GM19395 (cell line): Measurements from ENCODE around the gene PRDM8.

ENCODE experiments used
- ATAC-seq: cut with Tn5 transposase; IDR thresholded peaks from one replicate; pipeline ENCODE4 v1.9.1; 2021; ENCODE audit warnings: mild to moderate bottlenecking, moderate library complexity; ENCODE audit not compliant: unreplicated experiment

Gene PRDM8

DNA sequence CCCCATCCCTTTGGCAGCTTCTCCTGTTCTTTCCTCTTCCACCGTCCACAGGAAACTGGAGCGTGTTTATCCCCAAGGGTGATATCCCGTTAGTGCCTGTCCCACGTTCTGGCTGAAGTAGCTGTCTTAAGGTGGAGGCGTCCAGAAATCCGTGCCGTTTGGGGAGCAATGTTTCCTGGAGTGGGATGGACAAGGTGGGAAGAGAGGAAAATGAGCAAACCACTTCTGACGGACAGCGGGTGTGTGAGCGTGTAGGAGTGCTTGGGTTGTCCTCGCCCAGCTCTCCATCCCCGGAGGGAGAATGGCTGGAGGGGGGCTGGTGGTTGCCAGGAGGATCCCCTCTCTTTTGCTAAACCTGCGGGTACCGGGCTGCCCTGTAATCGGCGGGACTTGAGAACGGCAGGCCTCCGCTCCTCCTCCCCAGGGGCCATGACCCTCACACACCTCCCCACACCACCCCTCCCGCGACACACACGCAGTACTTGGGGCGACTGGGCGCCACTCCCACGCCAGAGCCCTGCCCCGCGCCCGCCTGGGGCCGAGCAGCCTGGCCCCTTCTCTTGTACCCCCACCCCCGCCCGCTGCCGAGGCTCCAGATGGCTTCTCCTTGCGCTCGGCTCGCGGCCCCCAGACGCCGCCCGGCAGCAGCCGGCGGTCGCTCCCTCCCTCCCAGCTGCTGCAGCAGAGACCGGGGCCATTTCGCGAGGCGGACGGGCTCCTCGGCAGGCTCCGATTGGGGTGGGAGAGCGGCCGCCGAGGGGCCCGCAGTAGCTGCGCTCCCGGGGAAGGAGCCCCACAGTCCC, 13.9 kb upstream of the PRDM8 start:
- ATAC-seq, result peak; percentile 66

DNA sequence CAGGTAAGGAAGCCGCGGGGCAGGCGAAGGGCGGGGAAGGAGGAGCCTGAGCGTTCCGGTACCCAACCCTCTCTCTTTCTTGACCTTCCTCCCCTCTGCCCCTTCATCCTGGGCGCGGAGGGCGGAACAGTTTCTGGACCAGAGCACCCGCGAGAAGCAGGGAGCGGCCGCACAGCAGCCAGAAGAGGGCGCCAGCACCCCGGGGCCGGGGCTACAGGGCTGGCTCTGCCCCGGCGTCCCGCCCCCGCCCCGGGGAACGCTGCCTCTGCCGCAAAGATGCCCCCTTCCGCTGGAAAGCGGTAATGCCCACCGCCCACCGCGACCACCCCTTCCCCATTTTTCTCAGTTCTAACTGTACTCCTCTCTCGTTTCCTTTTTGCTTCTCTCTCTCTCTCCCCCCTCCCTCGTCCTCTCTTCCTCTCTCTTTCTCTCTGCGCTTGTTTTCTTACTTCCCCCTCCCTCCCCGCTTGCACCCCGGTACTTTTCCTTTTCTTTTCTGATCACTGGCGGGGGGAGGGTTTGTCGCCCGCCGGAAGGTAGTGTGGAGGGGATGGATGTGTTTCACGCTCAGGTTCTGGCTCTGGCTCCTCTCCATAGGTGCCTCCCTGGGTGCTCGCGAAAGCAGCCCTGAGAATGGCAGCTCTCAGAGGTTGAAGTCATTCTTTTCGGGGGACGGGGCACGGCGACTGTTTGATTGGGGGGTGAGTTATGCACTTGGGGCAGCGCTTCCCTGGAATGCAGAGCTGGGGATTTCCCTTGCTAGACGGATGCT, 13.1 kb upstream of the PRDM8 start:
- peak; percentile 94 for ATAC-seq

DNA sequence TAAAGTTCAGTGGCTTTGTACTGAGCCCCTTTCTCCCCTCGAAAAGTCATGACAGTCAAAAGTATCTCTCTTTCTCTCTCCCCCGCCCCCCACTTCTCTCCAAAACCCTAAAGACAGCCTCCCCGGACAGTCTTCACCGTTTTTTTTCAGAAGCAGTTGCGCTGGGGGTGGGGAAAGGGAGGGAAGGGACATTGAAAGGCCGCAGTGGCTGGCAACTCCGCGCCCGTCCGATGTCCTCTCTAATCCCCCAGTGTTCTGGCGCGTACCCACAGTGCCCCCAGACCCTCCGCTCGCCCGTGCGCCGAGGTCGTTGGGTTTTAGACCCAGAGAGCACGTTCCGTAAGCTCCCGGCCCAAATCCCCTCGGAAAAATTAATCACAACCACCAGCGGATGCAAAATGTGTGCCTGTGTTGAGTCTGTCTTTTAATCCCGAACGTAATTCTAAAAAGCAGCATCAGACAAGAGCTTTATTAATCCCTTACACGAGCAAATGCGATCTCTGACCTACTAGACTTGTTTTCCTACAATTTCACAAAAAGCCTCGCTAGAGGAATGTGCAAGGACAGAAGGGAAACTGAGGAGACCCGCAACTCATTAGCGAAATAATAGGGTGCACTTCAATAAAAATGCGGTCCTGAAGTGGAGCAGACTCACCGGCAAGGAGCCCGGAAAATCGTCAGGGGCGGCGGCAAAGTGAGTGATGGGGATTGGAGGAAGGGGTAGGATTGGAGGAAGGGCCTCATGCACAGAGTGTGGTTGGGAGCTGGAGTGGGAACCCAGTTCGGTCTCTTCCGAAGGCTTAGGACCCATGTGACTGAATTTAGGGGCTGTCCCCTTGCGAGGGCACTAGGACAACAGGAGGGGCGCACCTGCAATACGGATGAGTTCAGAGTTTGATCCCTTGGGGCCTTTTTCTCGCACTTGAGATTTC, 12.2 kb upstream of the PRDM8 start:
- no peak for ATAC-seq

DNA sequence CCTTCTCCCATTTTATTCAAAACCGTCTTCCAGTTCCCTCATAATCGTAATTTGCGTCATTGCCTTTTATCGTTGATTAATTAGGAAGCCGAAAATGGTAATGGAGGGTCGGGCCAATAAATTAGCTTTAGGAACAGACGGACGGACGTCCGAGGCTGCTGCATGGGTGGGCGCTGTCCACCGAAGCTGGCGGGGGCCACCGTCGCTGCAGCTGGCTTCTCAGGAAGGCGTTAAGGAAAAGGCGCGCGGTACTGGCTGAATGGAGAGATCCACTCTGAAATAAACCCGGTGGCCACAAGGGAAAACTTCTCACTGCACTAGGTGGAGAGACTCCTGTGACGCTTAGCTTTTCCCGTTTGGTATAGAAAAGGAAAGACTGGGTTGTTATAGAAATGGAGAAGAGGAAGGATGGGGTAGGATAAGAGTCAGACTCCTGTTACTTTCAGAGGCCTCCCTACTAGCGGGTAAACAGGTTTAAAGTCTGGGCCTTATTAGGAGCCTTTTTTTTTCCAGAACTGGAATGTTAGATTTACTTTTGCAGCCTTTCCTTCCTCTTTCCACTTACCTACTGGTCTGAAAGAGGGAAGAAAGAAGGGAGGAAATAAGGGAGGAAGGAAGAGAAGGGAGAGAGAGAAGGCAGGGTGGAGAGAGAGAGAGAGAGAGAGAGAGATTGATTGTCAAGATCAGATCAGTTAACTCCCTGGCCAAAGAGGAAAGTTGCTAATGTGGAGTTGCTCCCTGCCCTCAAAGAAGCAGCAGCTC, 11.3 kb upstream of the PRDM8 start:
- ATAC-seq, result no peak

DNA sequence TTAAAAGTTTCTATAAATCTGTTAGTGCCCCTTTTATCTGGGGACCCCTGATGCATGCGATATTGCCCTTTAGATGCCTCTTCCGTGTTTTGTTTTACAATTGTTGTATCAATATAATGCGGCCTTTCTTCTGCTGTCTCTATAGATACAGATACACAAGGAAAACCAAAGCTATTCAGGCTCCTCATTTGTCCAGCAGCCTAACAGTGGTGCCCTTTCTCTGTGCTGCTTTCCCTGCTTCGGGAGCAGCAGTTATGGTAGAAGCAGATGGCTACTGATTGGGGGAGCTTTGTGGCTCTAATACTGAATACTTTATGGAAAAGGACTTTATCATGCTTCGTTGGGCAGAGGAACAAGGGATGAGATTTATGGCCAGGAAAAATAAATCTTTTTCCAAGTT, 10.6 kb upstream of the PRDM8 start:
- no peak for ATAC-seq

DNA sequence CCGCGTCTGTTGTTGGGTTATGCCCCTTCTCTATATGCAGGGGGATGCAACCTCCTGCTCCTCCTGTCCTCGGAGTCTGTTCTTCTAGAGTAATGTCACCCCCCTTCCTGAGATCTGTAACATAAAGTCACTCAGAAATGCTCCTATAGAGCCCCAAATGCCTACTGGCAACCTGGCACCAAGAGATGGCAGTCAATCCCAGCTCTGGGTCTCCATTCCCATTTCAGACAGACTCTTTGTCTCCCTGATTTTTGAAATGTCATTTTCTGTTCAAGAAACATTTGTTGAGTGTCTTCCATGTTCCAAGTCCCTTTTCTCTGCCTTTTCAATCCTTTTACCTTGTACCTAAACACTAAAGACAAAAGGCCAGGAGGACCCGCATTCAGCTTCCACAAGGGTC, 9.6 kb upstream of the PRDM8 start:
- no peak for ATAC-seq

DNA sequence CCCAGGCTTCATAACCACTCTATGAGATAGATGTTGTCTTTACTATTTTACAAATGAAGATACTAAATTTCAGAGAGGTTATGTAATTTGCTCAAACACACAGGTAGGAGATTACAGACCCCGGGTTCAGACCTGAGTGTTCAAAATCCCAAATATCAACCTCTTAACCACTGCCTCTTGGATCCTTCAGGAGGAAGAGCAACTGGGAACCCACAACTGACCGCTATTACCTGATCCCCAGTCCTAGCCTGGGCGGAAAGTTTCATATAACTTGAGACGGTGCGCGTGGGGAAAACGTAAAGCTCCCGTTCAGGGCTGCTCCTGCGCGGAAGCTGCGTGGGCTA, 8.9 kb upstream of the PRDM8 start:
- ATAC-seq, result no peak

DNA sequence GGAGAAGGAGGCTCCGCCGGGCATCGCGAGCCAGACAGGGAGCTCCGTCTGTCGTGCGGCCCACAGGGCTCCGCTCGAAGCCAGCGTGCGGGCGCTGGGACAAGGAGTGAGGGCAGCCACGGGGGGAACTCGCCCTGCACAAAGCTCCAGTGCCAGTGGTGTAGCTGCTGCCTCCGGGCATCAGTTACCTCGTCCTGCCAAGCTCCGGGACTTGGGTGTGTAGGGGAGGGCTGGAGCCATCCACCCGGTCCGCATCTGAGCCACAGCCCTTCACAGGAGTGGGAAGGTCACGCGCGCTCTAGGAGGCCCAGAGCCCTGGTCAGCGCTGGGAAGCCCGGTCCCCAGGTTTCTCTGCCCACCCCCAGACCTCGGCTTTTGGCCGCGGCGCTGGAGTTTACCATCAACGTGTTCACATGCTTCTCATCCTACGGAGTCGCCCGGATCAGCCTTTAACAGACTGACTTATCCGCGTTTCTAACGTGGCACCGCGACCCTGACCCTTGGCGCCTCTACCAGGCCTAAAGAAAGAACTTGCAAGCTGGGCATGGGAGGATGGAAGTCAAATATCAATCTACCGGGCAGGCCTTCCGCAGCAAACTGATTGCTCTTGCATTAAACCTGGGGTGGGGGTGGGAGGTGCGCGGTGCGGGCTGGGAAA, 8.4 kb upstream of the PRDM8 start:
- ATAC-seq, result no peak

DNA sequence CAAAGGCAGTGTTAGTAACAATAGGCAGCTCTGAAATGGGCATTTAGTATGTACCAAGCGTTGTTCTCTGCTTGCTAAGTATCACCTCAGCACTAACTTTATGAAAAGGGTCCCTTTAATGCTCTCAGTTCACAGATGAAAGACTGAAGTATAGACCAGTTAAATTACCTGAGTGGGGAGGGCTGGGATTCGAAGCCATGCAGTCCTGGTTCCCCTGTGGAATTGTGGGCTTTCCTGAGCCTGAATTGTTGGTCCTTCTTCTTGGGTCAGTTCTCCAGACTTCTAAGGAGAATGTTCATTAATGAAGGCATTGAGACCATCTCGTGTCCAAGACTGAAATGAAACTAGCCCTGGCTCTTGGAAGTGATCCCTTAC, 7.7 kb upstream of the PRDM8 start:
- ATAC-seq, result no peak

DNA sequence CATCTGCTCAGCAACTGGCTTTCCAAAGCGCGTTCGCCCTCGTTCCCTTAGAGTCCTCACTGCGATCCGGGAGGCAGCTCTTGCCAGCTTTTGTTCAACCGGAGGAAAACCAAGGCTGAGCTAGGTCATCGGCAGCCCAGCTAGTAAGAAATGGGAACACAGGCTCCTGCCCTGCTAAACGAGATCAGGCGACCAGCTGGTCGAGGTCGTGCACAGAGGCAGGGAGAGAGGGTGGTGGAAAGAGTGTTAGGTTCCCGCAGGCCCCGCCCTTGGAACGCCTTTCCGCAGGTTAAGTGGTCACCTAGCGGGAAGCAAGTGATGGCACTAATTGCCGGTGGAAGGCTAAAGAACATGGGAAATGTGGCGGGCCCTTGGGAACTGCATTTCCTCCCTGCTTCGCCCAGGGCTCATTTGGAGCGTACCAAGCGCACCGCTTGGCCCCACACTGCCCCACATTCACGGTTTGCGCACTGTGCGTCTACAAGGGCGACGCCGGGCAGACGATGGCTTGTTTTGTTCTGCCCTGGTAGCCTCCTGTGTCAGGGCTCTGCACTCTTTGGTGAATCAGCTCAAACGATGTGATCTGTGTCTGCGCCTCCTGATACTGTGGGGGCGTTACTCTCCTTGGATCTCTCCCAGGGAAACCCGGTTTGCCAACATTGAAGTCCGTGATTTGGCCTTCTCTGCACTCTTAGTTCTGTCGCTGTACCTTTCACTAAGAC, 7.2 kb upstream of the PRDM8 start:
- ATAC-seq, result no peak

DNA sequence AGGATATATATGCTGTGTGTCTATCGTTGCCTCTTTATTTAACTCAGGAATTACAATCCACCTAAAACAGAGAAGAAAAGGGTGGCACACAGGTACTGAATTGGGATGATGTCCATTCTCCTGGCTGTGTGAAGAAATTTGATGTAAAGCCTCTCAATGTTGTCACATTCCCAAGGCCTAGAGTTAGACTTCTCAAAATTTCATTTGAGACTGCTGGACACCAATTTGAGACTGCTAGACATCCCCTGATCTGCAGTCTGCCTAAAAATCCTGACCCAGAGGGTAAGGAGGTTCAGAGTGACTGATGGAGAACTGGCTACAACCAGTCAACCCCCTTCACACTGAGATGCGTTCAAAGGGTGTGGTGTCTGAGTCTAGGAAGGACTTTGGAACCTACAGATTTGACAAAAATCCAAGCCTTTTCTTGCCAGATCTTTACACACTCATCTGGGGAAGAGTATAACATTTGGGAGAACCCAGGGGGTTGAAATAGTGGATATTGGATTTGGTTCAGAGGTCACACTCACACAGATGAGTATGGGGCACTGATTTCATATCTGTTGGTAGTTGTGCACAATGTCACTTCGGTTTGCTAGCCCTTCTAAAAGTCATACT, 4.9 kb upstream of the PRDM8 start:
- ATAC-seq, result no peak

DNA sequence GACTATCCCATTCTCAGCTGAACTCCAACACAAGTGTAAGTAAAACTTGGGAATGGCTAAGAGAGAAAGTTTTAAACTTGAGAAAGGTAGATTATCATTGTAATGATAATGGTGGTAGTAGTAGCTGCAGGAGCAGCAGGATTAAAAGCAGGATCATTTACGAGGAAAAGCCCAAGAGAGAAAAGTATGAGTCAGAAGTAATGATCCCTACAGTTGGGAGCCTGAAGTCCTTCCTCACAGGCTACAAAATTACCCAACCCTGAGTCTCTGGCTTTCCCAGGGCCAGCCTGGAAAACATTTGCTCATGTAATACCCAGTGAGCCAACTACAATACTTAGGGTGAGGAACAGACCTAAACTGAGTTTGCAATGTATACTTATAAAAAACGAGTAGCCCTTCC, 4.4 kb upstream of the PRDM8 start:
- no peak for ATAC-seq

DNA sequence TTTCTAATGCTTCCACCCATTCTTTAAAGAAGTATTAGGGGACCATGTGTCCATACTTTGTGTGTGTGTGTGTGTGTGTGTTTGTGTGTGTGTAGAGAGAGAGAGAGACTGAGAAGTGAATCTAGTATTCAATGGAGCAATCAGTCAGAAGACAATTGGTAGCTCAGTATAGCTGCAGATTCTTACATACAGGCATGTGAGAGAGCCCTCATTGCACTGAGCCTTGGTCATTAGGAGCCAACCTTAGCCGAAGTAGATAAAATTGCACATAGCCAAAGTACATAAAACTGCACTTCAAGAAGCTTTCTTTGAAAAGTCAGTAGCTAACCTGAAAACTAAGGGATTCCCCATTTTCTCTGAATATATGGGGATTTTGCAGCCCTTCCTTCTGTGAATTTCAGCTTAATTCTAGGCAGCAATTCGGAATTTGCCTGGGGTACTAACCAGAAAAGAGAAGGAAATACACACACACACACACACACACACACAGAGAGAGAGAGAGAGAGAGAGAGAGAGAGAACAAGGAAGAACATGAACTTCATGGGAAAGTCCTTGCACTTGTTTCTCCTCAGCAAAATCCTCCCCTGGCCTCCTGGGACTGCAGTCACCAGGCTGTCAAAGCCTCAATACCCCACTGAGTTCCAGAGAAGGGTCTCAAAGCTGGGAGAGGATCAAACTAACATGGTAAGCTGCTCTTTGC, 1.7 kb upstream of the PRDM8 start:
- no peak for ATAC-seq

DNA sequence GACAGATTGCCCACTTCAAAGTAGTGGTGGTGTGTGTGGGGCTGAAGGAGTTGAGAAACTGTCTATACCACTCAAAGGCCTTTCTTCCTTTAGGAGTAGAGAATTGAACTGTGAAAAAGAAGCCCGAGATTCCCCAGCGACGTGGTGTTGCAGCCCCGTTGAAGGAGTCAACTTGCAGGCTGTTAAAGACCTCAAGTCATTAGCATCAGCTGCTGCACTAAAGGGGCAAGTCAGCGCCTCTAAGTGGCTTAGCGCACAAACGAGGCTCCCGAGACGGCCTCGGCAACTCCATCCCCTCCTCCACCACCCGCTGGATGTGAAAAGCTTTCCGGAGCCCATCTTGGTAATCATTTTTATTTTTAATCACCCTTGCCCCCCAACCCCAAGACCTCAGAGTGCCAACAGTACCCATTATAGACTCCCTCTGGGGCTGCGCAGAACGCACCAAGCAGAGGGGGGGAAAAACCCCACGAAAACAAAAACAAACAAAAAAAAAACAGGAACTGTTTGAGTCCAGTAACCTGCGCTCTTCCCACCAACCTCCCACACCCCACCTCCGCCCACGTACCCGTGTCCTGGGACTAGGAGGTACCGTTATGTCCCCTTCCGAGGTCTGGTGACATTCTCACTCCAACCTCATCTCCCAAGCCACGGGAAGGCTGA, 913 bp upstream of the PRDM8 start:
- no peak for ATAC-seq

DNA sequence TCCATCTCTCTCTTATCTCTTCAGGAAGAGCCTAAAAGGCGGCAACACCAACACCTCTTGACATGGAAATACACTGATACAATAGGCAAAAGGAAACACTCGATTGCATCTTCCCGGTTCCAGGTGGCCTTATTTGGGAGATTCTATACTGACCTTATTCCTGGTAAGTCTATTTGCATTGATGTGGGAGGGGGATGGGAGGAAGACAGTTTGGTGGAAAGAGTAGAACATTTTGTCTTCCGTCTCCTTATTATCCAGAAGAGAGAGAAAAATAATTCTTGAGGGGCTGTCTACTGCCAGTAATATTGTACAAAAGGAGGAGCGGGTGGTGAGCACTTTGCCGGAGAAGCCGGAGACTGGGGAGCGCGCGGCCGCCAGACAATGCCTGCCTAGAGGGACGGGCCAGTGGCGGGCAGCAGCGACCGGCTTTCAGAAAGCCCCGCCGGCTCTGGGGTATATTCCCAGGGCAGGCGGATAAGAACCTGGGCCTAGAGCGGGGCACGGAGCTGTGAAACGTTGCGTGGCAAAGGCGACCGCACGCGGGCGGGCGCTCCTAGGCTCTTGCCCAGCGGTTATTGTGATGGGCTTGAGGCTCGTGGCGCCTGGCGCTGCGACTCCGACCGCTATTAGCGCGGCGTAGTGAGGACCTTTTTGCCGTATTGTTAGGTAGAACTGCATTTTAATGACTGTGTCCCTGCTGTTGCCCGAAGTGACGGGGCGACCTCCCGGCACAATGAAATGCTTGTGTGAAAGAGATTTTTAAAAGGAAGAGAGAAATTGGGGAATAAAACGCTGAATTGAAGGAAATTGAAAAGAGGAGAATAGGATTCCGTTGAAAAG, 518 bp downstream of the PRDM8 start:
- ATAC-seq, result no peak

DNA sequence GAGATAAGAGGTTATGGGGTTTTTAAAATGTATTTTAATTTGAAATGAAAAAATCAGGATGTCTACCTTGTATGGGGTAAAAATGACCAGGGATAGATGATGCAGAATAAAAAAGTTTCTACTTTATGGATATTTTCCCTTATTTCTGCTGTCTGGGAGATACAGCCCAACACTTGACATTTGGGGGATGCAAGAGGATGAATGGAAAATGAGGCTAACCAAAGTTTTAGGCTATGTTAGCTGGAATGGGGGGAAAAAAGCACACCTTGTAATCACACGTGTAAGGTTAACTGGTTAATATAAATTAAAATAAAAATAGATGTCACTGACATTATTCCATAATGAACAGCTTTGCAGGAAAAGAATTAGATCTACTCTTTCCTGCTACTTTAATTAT, 1.1 kb downstream of the PRDM8 start:
- ATAC-seq, result no peak

DNA sequence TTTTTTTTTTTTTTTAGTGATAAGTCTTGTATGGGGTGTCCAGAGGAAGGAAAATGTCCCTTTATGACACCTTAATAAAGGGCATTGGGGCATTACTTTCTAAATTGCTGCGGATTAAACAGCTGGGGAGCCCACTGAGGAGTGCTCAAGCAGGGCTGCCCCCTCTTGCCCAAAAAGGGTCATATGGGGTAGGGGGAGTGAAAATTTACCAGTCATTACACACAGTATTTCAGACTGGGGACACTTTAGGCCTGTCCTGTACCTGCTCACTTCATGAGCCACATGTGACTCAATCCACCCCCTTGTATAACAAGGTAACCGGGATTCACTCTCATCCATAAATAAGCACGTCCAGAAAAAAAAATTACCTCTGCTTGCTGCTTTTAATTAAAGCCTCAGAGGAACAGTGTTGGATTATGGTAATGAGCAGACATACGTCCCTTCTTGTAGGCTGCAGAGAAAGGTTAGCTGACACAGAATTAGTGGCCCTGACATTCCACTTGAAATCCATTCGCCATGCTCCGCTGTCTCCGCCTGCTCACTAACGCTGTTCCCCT, 1.8 kb downstream of the PRDM8 start:
- no peak for ATAC-seq
